OCI-LY7 (cell line): ENCODE results near the gene TCEANC2. TPM values are rescaled to one million over a fixed set of nuclear protein-coding genes. Genes with fewer than 3 reads are reported as not detected.

Experiments
- BruUV-seq: library from RNA; stranded (reverse); fragments of 400-500 nt; replicated peaks from 2 replicates; lab custom pipeline; 2021; lab: Mats Ljungman, UMichigan
- CTCF ChIA-PET: fragments of 300-600 bp; sonication (Branson Sonifier 250); formaldehyde crosslinking; loops from one replicate; lab custom pipeline; 2022; ENCODE audit warnings: antibody characterized with exemption; ENCODE audit not compliant: unreplicated experiment; lab: Charles Lee
- POLR2A ChIA-PET: fragments of 300-600 bp; sonication (Branson Sonifier 250); formaldehyde crosslinking; loops from one replicate; lab custom pipeline; 2022; ENCODE audit warnings: antibody characterized with exemption; lab: Charles Lee
- DNase-seq: peaks from one replicate; pipeline ENCODE4 v3.0.0-alpha.2; 2015; ENCODE audit warnings: low spot score
- H2AFZ ChIP-seq: fragments of 200-600 bp; sonication (generic), shearing (Covaris generic); 2 replicates; pipeline ENCODE4 v1.6.1; 2014; ENCODE audit warnings: mild to moderate bottlenecking, antibody characterized with exemption, low read length, moderate library complexity
- H3K27ac ChIP-seq: fragments of 200-600 bp; sonication (generic); 2 replicates; pipeline ENCODE4 v1.5.1; 2014; ENCODE audit warnings: mixed run types, low read depth, mild to moderate bottlenecking, moderate library complexity, low read length, inconsistent platforms; ENCODE audit not compliant: poor library complexity, severe bottlenecking
- H3K36me3 ChIP-seq: fragments of 200-600 bp; sonication (generic); 2 replicates; pipeline ENCODE4 v1.6.1; 2014; ENCODE audit warnings: mild to moderate bottlenecking, antibody characterized with exemption, low read length, moderate library complexity, mixed read lengths; ENCODE audit not compliant: insufficient read depth
- H3K4me1 ChIP-seq: fragments of 200-600 bp; sonication (generic); 2 replicates; pipeline ENCODE4 v1.5.1; 2014; ENCODE audit warnings: mild to moderate bottlenecking, low read length; ENCODE audit not compliant: insufficient read depth, poor library complexity, severe bottlenecking
- H3K4me2 ChIP-seq: fragments of 200-600 bp; sonication (generic); 2 replicates; pipeline ENCODE4 v1.6.1; 2014; ENCODE audit warnings: mild to moderate bottlenecking, low read length
- H3K4me3 ChIP-seq: fragments of 200-600 bp; sonication (generic); 2 replicates; pipeline ENCODE4 v1.5.1; 2014; ENCODE audit warnings: mild to moderate bottlenecking, low read depth, low read length; ENCODE audit not compliant: poor library complexity, severe bottlenecking
- H3K79me2 ChIP-seq: fragments of 200-600 bp; sonication (generic); 2 replicates; pipeline ENCODE4 v1.6.1; 2016; ENCODE audit warnings: low read depth, mild to moderate bottlenecking, low read length, moderate library complexity, mixed read lengths; ENCODE audit not compliant: insufficient read depth
- H3K9me2 ChIP-seq: fragments of 200-600 bp; sonication (generic); 2 replicates; pipeline ENCODE4 v1.6.1; 2016; ENCODE audit warnings: mild to moderate bottlenecking, low read length, mixed read lengths; ENCODE audit not compliant: insufficient read depth
- H3K9me3 ChIP-seq: fragments of 200-600 bp; sonication (generic); 2 replicates; pipeline ENCODE4 v1.6.1; 2014; ENCODE audit warnings: mild to moderate bottlenecking, mixed run types, low read length, mixed read lengths
- H4K20me1 ChIP-seq: fragments of 200-600 bp; sonication (generic); 2 replicates; pipeline ENCODE4 v1.6.1; 2014; ENCODE audit warnings: mild to moderate bottlenecking, antibody characterized with exemption, low read length, moderate library complexity, mixed read lengths; ENCODE audit not compliant: insufficient read depth
- CTCF ChIP-seq: fragments of 200-600 bp; sonication (generic); conservative IDR thresholded peaks from 2 replicates; pipeline ENCODE4 v1.5.1; 2014; ENCODE audit warnings: mild to moderate bottlenecking, antibody characterized with exemption, low read length, moderate library complexity, mixed read lengths
- EZH2phosphoT487 ChIP-seq: fragments of 200-600 bp; sonication (generic); IDR thresholded peaks from 2 replicates; pipeline ENCODE4 v1.6.1; 2018; ENCODE audit warnings: low read depth, borderline replicate concordance, mild to moderate bottlenecking, mixed run types, antibody characterized with exemption, low read length, moderate library complexity, mixed read lengths
- intact Hi-C: fragments of 100-400 bp; cut with micrococcal nuclease; formaldehyde crosslinking; loops from one replicate; pipeline ENCODE4 v1.10.0; 2022; ENCODE audit not compliant: unreplicated experiment
- total RNA-seq, 2 experiments: library from RNA; depleted of rRNA in 1 of 2; stranded (reverse); fragments of >200 nt in 1 of 2; shearing (Covaris generic) in 1 of 2; gene quantifications; 2 replicates each; pipeline ENCODE4 v1.2.3, GENCODE V29; 2014 to 2022

Gene TCEANC2
- total RNA-seq, 2 experiments from 2014 or later = 5.1 to 9.5 TPM

DNA sequence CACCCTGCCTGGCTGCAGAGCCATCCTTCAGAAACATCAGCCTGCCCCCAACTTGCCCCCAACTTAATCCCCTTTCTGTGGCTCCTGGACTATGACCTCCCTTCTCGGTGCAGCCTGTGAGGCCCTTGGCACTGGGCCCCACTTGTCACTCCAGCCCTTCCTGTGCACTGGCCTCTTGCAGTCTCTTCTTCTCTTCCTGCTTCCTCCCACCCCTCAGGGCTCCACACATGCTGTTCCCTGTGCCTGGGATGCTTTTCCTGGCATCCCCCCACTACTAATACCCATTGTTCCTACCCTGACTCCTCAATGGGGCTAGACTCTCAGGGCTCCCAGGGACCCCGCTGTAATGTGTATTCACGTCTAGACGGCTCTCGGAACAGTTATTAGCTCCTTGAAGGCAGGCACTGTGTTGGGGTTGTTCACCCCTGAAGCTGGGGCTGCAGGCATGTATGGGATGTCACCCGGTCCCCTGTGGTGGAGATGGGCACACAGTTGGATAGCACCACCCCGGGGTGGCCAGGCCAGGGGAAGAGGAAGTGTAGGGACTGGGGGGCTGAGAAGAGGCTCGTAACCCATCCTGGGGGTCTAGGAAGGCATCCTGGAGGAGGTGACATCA is 39.9 kb upstream of the TCEANC2 start:
- POLR2A ChIA-PET = interaction anchor here (1.2 kb wide), 1 partner anchor 66 kb away, joined by 3 read pairs; no protein-coding TSS in a partner anchor
- CTCF ChIA-PET = no interaction called here
- H3K4me2 ChIP-seq = no peak overlapping the region
- no peaks in the 10 kb centered on the region for H4K20me1 ChIP-seq
- DNase-seq = no peak
- no peaks in the 10 kb centered on the region for H3K9me2 ChIP-seq
- no peak overlapping the region for H3K27ac ChIP-seq
- TF ChIP-seq CTCF = no peak
- no peak for TF ChIP-seq EZH2phosphoT487
- no peaks in the 10 kb centered on the region for H3K4me1 ChIP-seq
- no peak overlapping the region for H2AFZ ChIP-seq
- BruUV-seq = no TSS peak
- no peaks in the 10 kb centered on the region for H3K36me3 ChIP-seq
- no peaks in the 10 kb centered on the region for H3K79me2 ChIP-seq
- H3K9me3 ChIP-seq = no peaks in the 10 kb centered on the region
- H3K4me3 ChIP-seq = no peak overlapping the region
- intact Hi-C loops = no loop called here

DNA sequence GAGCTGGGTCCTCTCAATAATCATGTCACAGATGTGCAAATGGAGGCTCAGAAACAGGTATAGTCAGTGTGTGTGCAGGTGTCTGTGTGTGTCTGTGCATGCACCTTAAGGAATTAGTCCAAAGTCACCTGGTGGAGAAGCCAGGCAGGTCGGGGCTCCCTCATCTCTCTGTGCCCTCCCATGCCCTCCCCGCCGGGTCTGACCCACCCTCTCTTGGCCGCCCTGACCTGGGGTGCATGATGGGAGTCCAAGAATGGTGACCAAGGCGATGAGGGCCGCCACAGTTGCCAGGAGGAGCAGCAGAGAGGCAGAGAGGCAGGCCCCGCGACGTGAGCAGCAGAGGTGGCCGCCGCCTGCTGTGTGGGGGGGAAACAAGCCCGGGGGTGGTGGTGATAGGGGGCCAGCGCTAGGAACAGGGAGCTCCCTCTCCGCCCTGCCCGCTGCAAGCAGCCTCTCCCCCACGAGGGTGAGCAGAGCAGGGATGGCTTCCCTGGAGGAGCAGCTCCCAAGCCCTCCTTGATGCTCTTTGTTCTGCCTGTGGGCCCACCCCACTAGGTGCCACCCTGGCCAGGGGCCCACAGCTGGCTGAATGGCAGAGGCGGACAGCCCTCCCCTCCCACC is 39.3 kb upstream of the TCEANC2 start:
- intact Hi-C loops = no loop called here
- ChIA-PET POLR2A (interaction anchor here (1.1 to 1.2 kb wide), 2 partner anchors 10 to 66 kb away, joined by 3 to 4 read pairs; no protein-coding TSS in a partner anchor), CTCF (interaction anchor here (0.7 kb wide), 1 partner anchor 113 kb away, joined by 3 read pairs; no protein-coding TSS in a partner anchor)

More for the DNA sequence above, 39.3 kb upstream of the TCEANC2 start:
- Histone ChIP-seq H3K4me3 (no peak overlapping the region), H3K9me2 (no peaks in the 10 kb centered on the region), H3K4me1 (no peaks in the 10 kb centered on the region), H3K36me3 (no peaks in the 10 kb centered on the region), H3K79me2 (no peaks in the 10 kb centered on the region), H3K4me2 (no peak overlapping the region), H3K9me3 (no peaks in the 10 kb centered on the region), H4K20me1 (no peaks in the 10 kb centered on the region), H3K27ac (no peak overlapping the region), H2AFZ (no peak overlapping the region)
- TF ChIP-seq EZH2phosphoT487 = no peak
- TF ChIP-seq CTCF = no peak
- no TSS peak for BruUV-seq
- DNase-seq = no peak
